GM19372 (cell line): ENCODE data around the gene RNF144A.
"Not testable (repeated sequence)": the region's sequence is repeated elsewhere in the genome, so short reads cannot be mapped to it uniquely, and the experiment has no call there.

ENCODE experiments used
- ATAC-seq: cut with Tn5 transposase; IDR thresholded peaks from one replicate; pipeline ENCODE4 v1.9.1; 2021; ENCODE audit warnings: mild to moderate bottlenecking, low read depth, moderate library complexity; ENCODE audit not compliant: unreplicated experiment

RNF144A gene

DNA sequence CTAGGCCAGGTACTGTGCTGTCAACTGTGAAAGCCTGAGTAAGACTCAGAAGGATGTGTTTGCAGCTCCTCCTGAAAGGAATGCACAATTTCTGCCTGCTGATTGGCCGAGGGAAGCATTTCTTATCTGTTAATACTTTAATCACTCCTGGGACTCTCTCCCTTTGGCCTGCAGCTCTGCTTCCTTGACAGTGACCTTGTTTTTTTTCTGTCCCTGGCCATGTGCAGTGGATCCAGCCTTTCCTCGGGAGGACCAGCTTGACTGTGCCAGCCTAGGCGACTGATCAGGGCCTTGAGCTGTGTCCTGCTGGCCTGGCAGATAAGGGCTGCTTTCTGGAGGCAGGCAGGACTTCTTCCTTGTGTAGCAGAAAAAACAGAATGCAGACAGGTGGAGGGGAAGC lies 10.0 kb downstream of the RNF144A start:
- no peak for ATAC-seq

DNA sequence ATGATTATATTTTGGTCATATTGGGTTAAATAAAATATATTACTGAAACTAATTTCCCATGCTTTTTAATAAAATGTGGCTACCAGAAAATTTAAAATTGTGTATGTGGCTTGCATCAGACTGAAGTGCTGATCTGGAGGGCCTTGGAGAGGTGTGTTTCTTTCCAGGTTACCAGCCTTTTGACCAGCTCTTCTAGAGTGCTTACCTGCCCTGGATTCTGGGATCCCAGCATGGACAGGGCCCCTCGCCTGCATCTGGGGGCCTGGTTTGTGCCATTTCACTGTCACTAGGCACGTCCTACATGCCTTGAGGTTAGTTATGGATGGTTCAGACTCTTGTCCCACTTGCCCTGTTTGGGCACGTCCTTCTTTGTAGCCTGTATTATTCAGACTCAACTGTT lies 10.5 kb downstream of the RNF144A start:
- no peak for ATAC-seq

DNA sequence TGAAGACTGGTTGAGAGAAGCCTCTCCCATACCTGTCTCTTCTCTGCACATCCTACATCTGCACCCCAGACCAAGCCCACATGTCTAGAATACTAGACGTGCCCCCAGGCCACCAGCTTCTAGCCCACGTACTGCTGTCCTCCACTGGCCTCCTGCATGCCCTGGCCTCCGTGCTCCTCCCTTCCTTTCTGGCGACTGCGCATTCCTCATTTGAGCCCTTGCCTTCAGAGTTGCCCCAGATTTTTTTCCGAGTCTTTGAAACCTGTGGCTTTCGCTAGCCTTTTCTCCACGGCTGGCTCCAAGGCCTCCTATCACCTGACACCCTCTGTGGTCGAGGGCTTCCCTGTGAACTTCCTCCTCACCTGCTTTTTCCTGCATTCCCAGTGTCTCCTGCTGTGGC lies 11.2 kb downstream of the RNF144A start:
- no peak for ATAC-seq

DNA sequence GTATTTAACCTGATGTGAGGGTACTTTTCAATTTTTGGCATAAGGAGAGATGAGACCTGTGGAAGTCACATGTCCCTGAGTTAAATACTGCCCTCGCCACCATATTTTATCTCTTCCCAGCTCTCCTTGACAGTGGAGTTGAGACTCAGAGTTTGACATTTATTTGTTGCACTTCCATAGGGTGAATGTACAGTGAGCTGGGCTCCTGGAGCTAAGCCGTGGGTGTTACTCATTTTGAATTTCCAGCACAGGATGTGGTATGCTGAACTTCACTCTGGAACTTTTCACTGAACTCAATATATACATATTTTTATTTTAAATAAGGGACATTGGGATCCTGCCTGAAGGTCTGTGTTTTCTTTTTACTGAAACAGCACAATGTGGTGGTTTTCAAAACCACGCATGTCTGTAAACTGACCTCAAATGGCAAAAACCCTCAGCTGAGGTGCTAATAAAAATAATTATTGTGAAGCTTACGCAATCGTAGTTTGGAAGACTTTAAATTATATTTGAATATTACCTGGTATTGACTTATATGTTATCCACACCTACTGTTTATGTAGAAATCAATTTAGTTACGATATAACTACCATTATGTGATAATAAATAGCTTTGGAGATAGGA lies 12.1 kb downstream of the RNF144A start:
- ATAC-seq = no peak

DNA sequence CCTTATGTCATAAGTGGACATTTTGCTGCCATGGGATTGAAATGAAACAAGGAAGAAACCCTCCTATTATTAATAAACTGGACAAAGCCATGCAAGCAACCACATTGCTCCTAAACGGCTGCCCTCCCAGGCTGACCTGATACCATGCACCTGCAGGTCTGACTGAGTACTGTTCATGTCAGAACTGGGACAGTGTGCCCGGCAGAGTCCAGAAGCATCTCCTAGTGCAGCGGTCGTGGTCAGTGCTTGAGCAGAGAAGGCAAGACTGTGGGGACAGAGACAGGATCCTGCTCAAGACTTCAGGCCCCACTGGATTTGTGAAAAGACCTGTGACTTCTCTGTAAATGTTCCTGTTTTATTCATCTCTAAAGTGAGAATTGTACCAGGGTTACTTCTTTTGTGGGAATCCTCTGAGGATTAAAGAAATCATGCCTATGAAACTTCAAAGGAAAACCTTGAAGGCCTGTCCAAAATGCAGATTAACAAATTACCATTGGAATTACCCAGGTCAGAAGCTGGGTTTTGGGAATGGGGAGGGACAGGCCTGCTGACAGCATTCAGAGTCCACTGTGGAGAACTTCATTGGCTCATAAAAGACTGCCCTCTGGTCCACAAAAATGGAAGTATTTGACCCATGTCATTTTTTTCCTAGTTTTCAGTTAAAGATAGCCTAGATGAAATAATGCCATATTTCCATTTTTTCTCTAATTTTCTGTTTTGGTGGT lies 13.9 kb downstream of the RNF144A start:
- no peak for ATAC-seq

DNA sequence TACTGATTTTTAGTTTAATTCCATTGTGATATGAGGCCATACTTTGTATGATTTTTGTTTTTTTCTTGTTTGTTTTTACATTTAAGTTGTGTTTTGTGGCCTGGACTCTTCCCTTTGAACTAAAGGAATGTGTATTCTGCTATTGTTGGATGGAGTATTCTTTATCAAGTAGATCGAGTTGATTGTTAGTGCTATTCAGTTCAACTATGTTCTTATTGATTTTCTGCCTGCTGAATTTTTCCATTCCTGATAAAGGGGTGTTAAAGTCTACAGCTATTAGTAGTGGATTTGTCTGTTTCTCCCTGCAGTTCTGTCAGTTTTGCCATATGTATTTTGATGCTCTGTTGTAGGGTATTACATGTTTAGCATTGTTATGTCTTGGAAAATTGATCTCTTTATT lies 14.5 kb downstream of the RNF144A start:
- no peak for ATAC-seq

DNA sequence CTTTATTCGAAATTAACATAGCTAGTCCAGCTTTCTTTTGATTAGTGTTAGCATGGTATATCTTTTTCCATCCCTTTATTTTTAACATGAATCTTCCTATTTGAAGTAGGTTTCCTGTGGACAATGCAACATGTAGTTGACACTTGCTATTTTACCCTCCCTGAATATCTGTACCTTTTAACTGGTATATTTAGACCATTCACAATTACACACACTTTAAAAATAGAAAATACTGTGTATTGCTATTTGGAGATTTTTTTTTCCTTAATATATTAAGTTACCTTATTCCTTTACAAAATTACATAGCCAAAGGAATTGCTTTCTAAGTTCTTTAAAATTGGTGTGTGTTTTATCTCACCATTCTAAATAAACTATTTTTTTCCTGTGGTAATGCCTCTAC lies 15.0 kb downstream of the RNF144A start:
- no peak for ATAC-seq

DNA sequence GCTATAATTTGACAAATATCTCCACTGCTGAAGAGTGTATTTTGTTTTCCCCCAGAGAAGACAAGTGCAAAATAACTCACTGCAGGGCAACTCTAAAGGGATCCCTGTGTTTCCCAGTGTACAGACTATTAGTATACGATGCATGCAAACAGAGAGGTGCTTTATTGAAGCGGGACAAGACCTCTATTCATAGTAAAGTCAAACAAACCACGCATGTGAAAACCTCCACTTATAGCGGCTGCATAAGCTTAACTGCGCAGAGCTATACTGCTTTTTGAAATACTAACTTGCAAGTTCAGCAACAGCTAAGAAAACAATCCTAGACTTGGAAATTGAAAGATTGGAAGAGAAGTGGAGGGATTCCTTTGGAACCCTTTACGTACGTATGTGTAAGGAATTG lies 15.6 kb downstream of the RNF144A start:
- ATAC-seq = no peak

DNA sequence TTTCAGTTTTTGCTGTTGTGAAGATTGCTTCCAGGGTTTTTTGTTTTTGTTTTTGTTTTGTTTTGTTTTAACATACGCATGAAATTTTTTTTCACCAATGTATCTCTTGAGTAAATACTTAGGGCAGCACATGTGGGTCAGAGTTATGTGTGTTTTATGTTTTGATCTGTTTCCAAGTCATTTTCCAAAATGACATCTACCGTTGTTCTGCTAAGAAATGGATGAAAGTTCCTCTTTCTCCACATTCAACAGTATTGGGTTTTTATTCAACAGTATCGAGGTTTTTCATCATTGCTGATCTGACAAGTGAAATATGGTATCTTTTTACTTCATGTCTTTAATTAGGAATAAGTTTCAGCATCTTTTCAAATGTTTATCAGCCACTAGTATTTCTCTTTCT lies 16.7 kb downstream of the RNF144A start:
- no peak for ATAC-seq

DNA sequence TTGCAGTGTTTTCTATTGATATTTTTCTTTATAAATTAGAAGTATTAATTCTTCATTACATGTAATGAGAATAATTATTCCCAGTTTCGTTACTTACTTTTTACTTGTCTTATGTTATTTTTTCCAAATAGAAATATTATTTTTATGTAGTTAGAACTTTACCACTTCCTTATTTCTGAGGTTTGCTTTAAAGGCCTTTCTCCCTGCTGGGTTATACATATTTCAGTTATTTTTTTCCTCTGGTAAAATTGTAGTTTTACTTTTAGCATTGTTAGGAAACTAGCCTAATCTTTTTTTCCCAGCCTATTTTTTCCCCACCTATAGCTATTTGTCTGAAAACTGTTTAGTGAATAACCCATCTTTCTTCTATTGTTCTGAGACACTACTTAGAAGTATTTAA lies 17.1 kb downstream of the RNF144A start:
- ATAC-seq = no peak

DNA sequence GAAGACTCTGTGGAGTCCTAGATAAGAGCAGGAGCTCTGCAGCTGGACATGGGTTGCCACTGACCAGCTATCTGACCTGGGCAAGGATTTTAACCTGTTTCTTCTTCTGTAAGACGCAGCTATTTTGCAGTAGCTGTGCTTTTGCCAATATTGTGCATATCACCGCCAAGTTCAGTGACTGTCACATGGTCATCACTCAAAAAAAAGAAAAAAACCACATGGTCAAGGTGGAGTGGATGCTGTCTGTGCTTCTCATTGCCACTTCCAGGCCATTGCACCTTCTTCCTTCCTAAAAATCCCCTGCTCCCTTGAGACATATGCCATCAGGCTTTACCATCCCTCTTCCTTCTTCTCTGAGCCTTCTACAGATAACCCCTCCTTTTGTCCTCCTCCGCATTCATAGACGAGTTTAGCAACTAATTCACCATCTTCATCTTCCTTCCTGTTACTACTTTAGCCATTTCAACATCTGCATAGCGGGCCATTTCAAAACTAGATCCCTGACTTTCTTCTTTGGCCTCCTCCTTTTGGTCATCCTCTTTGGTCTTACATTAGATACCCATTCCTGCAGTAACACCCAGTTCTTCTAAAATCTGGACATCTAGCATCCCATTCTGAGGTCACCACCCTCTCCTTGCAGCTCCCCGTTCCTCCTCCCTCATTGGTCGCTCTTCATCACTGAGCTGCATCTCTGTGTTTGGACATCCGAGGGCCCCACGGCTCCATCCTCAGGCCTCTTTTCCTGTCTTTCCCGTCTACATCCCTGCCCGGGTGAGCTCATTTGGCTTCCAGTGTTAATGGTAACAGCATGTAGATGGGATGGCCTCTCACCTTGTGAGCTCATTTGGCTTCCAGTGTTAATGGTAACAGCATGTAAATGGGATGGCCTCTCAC lies 17.8 kb downstream of the RNF144A start:
- no peak for ATAC-seq

DNA sequence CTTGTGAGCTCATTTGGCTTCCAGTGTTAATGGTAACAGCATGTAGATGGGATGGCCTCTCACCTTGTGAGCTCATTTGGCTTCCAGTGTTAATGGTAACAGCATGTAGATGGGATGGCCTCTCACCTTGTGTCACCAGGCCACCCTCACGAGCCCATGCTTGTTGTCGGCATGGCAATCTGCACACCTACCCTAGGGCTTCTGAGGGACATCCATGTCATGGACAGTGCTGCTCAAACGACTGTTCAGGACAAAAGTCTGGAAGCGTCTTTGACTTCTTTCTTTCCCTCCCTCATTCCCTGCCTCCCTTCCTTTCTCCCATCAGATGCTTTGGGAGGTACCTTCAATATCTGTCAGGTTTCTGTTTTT lies 18.4 kb downstream of the RNF144A start:
- ATAC-seq = not testable (repeated sequence)

DNA sequence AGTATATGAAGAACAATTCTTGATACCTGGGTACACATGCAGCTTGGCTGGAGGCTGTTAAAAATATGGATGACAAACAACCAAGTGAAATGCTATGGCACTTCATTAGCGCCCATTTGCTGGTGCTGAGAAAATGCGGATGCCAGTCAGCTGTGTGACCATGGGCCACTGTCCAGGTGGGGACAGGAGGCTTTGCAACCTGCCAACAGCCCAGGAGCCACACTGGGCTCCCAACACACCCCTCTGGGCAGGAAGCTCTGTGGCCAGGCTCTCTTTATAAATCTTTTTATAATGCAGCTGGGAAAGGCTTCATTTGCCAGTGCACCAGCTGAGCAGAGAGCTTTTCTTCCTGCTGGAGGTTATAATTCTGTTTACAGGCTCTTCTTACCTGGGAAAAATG lies 19.9 kb downstream of the RNF144A start:
- ATAC-seq = no peak

DNA sequence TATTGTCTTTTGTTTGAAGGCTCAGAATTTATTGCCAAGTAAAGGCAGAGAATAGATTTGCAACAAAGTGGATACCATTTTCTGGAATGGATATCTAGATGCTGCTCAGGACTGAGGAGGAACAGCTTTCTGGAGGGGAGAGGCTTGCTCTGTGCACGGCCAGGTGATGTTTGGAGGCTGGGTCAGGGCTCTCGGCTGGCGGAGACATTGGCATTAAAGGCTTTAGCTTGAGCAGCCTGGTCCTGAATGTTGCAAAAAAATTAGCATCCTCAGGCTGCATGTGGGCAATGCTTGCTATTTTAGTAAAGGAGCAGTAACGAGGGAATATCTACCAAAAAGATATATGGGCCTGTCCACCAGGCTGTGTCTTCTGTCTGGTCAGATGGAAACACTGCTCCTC lies 20.4 kb downstream of the RNF144A start:
- no peak for ATAC-seq

DNA sequence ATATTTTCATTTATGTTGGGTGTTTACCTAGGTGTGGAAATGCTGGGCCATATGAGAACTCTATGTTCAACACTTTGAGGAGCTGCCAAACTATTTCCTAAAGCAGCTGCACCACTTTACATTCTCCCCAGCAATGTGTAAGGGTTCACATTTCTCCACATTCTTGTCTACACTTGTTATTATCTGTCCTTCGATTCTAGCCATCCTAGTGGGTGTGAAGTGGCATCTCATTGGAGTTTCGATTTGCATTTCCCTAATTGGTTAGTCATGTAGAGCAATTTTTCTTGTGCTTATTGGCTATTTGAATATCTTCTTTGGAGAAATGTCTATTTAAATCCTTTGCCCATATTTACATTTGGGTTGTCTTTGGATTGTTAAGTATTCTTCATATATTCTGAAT lies 21.9 kb downstream of the RNF144A start:
- ATAC-seq = no peak

DNA sequence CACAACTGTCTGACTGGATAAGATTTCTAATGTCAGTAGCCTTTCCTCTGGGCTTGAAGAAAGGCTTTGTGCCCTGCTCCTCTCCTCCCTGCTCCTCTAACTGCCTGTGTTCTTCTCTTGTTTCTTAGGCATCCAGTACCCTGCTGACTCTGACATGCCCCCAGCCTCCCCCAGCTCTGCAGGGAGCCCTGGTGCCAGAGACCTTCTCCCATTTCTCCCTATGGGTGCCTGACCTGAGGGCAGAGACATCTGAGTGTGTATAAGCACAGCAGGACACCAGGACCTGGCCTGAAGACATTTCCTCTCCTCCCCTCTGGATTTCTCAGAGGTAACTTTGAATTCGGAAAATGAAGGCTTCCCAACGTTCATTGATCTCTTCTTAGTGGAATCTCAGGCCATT lies 23.6 kb downstream of the RNF144A start:
- ATAC-seq = no peak

DNA sequence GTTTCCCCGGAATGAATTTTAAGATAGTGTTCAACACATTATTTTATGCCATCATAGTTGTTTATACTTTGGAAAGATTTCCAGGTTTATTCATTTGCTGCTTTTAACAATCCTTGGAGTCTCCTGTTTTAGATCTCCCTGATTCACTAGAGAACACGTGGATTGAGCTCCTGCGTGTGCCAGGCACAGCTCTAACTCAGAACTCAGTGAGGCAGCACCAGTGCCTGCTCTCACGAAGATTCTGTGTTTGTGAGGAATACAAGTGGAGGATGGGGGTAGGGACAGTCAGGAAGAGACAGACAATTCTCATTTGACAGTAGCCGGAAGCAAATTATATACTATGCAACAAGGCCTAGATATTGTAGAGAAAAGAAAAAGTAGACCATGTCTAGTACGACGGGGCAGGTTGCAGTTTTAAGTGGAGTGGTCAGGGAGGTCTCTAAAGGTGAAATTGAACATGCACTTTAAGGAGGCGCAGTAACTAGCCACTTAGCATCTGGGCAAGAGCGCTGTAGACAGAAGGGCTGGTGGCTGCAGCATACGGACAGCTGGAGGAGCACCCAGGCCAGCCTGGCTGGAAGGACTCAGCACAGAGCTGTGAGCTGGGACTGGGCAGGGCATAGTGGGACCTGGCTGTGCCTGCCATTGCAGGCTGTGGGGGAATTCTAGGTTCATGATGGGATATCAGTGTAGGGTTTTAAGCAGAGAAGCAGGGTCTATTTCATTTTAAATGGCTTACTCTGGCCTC lies 24.3 kb downstream of the RNF144A start:
- ATAC-seq = no peak

DNA sequence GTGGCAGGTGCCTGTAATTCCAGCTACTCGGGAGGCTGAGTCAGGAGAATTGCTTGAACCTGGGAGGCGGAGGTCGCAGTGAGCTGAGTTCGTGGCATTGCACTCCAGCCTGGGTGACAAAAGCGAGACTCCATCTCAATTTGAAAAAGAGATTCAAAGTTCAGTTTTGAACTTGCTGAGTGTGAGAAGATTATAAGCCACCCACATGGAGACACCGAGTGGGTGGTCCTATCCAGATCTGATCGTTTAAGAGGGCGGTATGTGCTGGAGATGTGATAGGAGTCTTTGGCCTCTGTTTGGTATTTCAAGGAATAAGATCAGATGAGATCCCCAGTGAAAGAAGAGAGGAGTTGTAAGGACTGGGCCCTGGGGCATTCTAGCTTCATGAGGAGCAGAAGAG lies 25.6 kb downstream of the RNF144A start:
- no peak for ATAC-seq

DNA sequence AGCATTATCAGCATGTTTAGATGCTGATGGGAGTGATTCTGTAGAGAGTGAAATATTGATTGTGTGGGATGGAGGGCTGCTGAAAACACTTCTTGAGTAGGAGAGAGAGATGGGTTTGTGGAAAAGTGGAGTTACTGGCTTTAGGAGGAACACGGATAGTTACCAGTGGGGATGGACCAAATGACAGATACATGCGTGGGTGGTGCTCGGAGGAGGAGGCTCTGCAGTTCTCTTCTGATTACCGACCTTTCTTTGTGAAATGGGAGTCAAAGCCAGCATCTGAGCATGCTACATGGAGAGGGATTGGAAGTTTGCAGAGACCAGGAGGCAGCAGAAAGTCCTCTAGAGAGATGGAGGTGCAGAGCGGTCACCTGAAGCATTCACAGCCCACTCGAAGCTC lies 26.3 kb downstream of the RNF144A start:
- ATAC-seq = no peak

DNA sequence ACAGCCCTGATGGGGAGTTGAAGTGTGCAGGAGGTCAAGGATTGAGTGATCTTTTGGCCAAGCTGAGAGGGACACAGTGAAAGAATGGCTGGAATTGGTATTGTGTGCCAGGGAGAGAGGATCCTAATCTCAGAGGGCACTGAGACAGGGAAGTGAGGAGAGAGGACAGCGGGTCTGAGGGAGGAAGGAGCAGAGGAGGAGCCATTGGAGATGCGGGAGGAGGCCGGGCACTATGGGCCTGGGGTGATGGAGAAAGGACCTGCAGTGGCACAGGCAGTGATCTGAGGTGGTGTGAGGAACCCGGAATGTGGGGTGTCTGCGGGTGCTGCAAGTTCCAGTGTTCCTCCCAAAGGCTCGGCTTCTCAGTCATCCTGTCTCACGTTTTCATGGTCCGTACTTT lies 26.8 kb downstream of the RNF144A start:
- no peak for ATAC-seq

DNA sequence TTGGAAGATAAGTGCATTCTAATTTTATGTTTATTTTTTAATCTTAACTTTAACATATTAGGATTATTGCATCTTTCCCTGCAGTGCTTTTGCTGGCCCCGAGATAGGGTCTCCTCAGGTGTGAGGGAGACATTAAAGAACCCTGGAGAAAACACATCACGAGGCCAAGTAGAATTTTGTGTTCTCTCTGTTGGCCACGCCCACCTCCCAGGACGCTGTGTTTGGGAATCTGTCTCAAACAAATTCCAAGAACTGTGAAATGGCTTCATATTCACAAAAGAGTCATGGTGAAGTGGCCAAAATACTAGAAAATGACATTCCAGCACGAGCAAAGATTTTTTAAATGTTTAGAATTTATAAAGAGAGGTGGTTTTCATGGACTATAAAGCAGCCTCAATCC lies 27.3 kb downstream of the RNF144A start:
- no peak for ATAC-seq
